Adipocyte (in vitro differentiated cells): ENCODE results near the gene ZBTB20.
A peak's percentile ranks its signal among the peaks of the same experiment; 100 is the strongest.

Experiments used
- DNase-seq: peaks from one replicate; pipeline ENCODE4 v3.0.0-alpha.2; 2015; ENCODE audit warnings: low read depth
- H3K27me3 ChIP-seq: replicated peaks from 2 replicates; pipeline ENCODE4 v1.7.0; 2013; ENCODE audit warnings: mild to moderate bottlenecking, low read length, moderate library complexity; ENCODE audit not compliant: control insufficient read depth, insufficient read depth
- H3K36me3 ChIP-seq: 2 replicates; pipeline ENCODE4 v1.7.0; 2013; ENCODE audit warnings: low read length, mild to moderate bottlenecking, moderate library complexity; ENCODE audit not compliant: control insufficient read depth, insufficient read depth, severe bottlenecking
- H3K4me1 ChIP-seq: 2 replicates; pipeline ENCODE4 v1.7.0; 2013; ENCODE audit warnings: mild to moderate bottlenecking, low read length, moderate library complexity; ENCODE audit not compliant: control insufficient read depth, insufficient read depth
- H3K4me3 ChIP-seq: 2 replicates; pipeline ENCODE4 v1.7.0; 2013; ENCODE audit warnings: mild to moderate bottlenecking, low read length, moderate library complexity
- H3K9ac ChIP-seq: 2 replicates; pipeline ENCODE4 v1.7.0; 2013; ENCODE audit warnings: mild to moderate bottlenecking, low read length, moderate library complexity
- H3K9me3 ChIP-seq: 2 replicates; pipeline ENCODE4 v1.7.0; 2013; ENCODE audit warnings: mild to moderate bottlenecking, low read length, moderate library complexity; ENCODE audit not compliant: control insufficient read depth

The ZBTB20 gene

DNA sequence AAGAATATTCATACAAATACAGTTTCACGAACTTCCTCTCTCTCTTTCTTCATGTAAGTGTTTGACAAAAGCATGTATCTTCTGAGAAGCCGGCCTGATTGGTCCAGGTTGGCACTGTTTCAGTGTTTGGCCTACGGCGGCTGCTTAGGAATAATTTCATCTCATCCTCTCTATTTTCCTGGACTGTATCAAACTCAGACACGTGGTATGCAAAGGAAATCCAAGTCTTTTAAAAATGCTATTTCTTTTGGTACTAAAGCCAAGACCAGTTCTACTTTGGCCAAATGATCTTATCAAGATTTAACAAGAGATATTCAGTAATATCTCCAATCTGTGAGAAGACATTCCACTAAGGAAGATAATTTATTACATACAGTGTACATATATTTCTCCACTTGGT is 700.5 kb downstream of the ZBTB20 start:
- no peak for DNase-seq
- Histone ChIP-seq H3K4me3 (no peak overlapping the region), H3K27me3 (no peaks in the 10 kb centered on the region)

DNA sequence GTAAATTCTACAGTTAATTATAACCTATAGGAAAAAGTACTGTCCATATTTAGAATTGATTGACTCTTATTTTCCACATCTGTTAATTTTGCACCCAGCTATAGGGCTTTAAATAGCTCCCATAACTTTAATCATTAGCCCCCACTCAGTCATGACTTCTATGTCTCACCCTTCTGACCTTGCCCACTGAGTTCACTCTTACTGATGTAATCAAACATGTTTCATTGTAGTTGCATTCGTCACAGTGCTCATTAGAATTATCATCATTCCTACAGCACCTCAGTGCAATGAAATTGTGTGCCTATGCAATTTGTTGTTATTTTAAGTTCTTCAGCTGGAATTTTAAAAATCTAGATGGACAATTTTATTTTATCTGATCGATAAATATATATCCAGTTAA is 701.9 kb downstream of the ZBTB20 start:
- Histone ChIP-seq H3K4me1 (peaks cover 14% of the 10 kb centered on the region), H3K36me3 (no peaks in the 10 kb centered on the region), H3K27me3 (no peaks in the 10 kb centered on the region), H3K4me3 (no peak overlapping the region), H3K9me3 (no peaks in the 10 kb centered on the region), H3K9ac (no peak overlapping the region)
- DNase-seq, result no peak

More for the DNA sequence above, 700.5 kb downstream of the ZBTB20 start:
- Histone ChIP-seq H3K36me3 (no peaks in the 10 kb centered on the region), H3K4me1 (peaks cover 26% of the 10 kb centered on the region), H3K9ac (no peak overlapping the region), H3K9me3 (no peaks in the 10 kb centered on the region)

- no peak overlapping the region for H3K9ac ChIP-seq
- H3K36me3 ChIP-seq, result no peaks in the 10 kb centered on the region
- peaks cover 11% of the 10 kb centered on the region for H3K4me1 ChIP-seq
- no peak overlapping the region for H3K4me3 ChIP-seq
- H3K27me3 ChIP-seq, result no peaks in the 10 kb centered on the region
- DNase-seq, result no peak
- H3K9me3 ChIP-seq, result no peaks in the 10 kb centered on the region
Observed at GRCh38 chr3:114444216-114444615, 702.9 kb downstream of the ZBTB20 start.

DNA sequence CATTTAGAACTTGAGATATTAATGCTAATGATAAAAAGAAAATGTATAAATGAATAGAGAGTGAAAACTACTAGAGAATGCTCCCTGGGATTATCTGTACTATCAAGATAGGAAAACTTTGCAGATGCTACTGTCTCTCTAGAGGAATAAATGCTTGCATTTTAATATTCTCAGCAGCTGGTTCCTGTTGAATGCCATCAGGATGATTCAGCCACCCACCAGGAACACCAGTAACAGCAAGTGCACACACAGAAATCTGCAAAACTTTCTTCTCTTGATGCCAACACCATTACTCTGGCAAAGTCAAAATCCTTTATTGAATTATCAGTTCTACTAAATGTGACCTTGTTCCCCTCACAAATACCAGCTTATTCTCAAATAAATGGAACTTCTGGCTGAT is 704.8 kb downstream of the ZBTB20 start:
- no peak overlapping the region for H3K4me3 ChIP-seq
- H3K27me3 ChIP-seq, result no peaks in the 10 kb centered on the region
- H3K9me3 ChIP-seq, result no peaks in the 10 kb centered on the region
- peak; percentile 68 for DNase-seq
- no peak overlapping the region for H3K9ac ChIP-seq
- no peaks in the 10 kb centered on the region for H3K36me3 ChIP-seq
- peaks cover 11% of the 10 kb centered on the region for H3K4me1 ChIP-seq

DNA sequence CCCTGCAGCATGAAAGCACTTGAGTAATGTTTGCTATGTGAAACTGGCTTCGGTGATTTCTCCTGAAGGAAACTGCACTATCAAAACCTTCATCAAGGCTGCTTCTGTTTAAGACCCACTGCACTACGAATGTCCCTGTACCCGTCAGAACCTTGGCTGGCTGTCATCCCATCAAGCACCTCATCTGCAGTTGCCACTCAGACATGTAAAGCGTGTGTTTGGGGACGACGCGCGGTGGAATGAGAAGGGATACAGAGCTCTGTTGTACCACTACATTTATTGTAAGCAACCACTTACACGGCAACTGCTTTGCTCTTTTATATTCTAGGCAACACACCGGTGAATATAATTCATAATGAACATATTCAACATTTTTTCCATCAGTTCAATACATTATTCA is 705.7 kb downstream of the ZBTB20 start:
- Histone ChIP-seq H3K36me3 (no peaks in the 10 kb centered on the region), H3K4me3 (no peak overlapping the region), H3K9me3 (no peaks in the 10 kb centered on the region), H3K27me3 (no peaks in the 10 kb centered on the region), H3K4me1 (peaks cover 18% of the 10 kb centered on the region), H3K9ac (no peak overlapping the region)
- no peak for DNase-seq

DNA sequence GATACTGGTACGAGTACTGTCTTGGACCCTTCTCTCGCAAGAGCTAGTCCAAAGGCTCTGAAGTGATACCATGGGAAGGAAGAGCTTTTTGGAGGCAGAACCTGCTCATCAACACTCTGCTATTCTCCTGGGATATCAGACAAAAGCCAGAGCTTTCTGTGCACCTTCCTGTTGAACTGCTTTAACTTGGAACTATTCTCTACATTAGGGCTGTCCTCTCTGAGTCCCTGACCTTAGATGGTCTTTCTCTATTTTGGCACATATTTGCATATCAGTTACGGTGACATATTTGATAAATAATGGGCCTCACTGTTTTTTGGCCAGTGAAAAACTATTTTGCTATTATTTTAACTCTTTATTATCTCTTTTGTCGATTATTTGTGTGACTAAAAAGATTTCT is 706.4 kb downstream of the ZBTB20 start:
- Histone ChIP-seq H3K9ac (no peak overlapping the region), H3K27me3 (no peaks in the 10 kb centered on the region), H3K9me3 (no peaks in the 10 kb centered on the region), H3K36me3 (no peaks in the 10 kb centered on the region), H3K4me3 (no peak overlapping the region), H3K4me1 (peaks cover 20% of the 10 kb centered on the region)
- DNase-seq, result no peak

DNA sequence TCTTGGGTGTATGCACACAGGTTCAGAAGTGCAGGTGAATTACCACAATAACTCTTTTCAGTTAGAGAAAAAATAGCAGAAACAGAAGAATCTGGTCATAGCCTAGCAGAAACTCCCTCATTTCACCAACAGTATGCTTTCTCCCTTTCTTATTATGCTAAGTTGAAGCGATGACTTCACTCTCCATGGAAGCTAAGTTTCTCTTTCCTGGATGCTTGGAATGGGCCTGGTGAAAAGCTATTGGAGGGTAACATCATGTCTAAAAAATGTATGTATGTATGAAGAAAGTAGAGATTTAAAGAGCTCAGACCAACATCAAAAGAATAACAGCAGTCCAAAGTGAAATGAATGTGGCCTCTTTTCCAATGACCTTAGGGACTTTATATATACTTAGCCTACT is 707.8 kb downstream of the ZBTB20 start:
- H3K4me3 ChIP-seq, result no peak overlapping the region
- peak; percentile 27 for DNase-seq
- H3K4me1 ChIP-seq, result peaks cover 29% of the 10 kb centered on the region
- H3K9ac ChIP-seq, result no peak overlapping the region
- no peaks in the 10 kb centered on the region for H3K27me3 ChIP-seq
- no peaks in the 10 kb centered on the region for H3K36me3 ChIP-seq
- H3K9me3 ChIP-seq, result no peaks in the 10 kb centered on the region

DNA sequence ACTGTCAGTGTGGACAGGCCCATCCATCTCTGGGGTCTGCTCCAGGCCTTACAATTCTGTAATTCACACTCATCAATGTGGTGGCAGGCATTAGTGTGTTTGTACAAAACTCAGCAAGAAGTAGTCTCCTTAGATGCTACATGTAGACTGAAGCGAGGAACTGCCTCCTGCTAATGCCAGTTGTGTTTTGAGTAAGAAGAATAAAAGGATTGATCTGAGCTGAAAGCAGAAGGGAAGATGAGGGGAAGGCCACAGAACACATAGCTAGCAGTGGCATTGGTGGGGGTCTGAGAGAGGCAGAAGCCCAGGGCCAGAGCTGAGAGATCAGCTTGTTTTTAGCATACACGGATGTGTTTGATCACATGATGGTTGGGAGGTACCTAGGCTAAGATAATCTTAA is 709.2 kb downstream of the ZBTB20 start:
- no peaks in the 10 kb centered on the region for H3K9me3 ChIP-seq
- no peak overlapping the region for H3K4me3 ChIP-seq
- H3K9ac ChIP-seq, result no peak overlapping the region
- peaks cover 29% of the 10 kb centered on the region for H3K4me1 ChIP-seq
- H3K27me3 ChIP-seq, result no peaks in the 10 kb centered on the region
- no peaks in the 10 kb centered on the region for H3K36me3 ChIP-seq
- no peak for DNase-seq

- H3K9me3 ChIP-seq, result no peaks in the 10 kb centered on the region
- H3K27me3 ChIP-seq, result no peaks in the 10 kb centered on the region
- no peak for DNase-seq
- peaks cover 20% of the 10 kb centered on the region for H3K4me1 ChIP-seq
- H3K4me3 ChIP-seq, result no peak overlapping the region
- H3K9ac ChIP-seq, result no peak overlapping the region
- H3K36me3 ChIP-seq, result no peaks in the 10 kb centered on the region
Observed at GRCh38 chr3:114436182-114436581, 710.9 kb downstream of the ZBTB20 start.

- Histone ChIP-seq H3K9me3 (no peaks in the 10 kb centered on the region), H3K9ac (no peak overlapping the region), H3K27me3 (no peaks in the 10 kb centered on the region), H3K4me3 (no peak overlapping the region), H3K4me1 (peaks cover 20% of the 10 kb centered on the region), H3K36me3 (no peaks in the 10 kb centered on the region)
- DNase-seq, result no peak
Observed at GRCh38 chr3:114435386-114436115, 711.5 kb downstream of the ZBTB20 start.

GRCh38 chr3:114432310-114432709 is 714.8 kb downstream of the ZBTB20 start:
- H3K4me1 ChIP-seq, result peaks cover 18% of the 10 kb centered on the region
- no peaks in the 10 kb centered on the region for H3K9me3 ChIP-seq
- no peaks in the 10 kb centered on the region for H3K36me3 ChIP-seq
- no peak overlapping the region for H3K9ac ChIP-seq
- no peak overlapping the region for H3K4me3 ChIP-seq
- no peaks in the 10 kb centered on the region for H3K27me3 ChIP-seq
- no peak for DNase-seq

GRCh38 chr3:114428044-114428595 is 719.0 kb downstream of the ZBTB20 start:
- Histone ChIP-seq H3K9ac (no peak overlapping the region), H3K9me3 (no peaks in the 10 kb centered on the region), H3K4me1 (peaks cover 7% of the 10 kb centered on the region), H3K4me3 (no peak overlapping the region), H3K27me3 (no peaks in the 10 kb centered on the region), H3K36me3 (no peaks in the 10 kb centered on the region)
- DNase-seq, result no peak
